Measurements from ENCODE around the gene NTF3.

DNA sequence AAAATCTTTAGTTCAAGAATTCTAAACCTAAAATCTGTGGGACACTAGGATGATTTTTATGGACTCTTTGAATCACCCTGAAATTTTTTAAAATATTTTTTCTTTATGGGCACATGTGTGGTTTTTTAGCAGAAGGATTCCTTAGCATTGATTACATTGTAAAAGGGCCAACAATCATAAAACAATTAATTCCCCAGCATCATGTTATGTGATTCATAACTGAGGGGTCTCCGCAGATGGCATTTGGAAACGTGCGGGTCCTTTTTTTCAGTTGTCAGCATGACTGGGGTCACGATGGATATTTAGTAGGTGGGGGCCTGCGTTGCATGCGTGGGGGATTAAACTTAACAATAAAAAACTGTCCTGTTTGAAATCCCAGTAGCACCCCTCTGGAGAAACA is 52.5 kb downstream of the NTF3 start:
- TF ChIP-seq, protein P1, sequence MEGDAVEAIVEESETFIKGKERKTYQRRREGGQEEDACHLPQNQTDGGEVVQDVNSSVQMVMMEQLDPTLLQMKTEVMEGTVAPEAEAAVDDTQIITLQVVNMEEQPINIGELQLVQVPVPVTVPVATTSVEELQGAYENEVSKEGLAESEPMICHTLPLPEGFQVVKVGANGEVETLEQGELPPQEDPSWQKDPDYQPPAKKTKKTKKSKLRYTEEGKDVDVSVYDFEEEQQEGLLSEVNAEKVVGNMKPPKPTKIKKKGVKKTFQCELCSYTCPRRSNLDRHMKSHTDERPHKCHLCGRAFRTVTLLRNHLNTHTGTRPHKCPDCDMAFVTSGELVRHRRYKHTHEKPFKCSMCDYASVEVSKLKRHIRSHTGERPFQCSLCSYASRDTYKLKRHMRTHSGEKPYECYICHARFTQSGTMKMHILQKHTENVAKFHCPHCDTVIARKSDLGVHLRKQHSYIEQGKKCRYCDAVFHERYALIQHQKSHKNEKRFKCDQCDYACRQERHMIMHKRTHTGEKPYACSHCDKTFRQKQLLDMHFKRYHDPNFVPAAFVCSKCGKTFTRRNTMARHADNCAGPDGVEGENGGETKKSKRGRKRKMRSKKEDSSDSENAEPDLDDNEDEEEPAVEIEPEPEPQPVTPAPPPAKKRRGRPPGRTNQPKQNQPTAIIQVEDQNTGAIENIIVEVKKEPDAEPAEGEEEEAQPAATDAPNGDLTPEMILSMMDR (IDR thresholded peaks at IDR 0.05), result no peak
- TF ChIP-seq POLR2A (IDR thresholded peaks at IDR 0.05), result no peak

All from lower leg skin (tissue), 3 donors.